ENCODE measurements around the gene HSPG2. TPM values are rescaled to one million over a fixed set of nuclear protein-coding genes. Genes with fewer than 3 reads are reported as not detected.

Gene HSPG2
- polyA plus RNA-seq, 3 donors, result 173 to 209 (median 188) TPM

GRCh38 chr1:21847223-21848205 is 89.6 kb downstream of the HSPG2 start:
- DNase-seq, result no peak

DNA sequence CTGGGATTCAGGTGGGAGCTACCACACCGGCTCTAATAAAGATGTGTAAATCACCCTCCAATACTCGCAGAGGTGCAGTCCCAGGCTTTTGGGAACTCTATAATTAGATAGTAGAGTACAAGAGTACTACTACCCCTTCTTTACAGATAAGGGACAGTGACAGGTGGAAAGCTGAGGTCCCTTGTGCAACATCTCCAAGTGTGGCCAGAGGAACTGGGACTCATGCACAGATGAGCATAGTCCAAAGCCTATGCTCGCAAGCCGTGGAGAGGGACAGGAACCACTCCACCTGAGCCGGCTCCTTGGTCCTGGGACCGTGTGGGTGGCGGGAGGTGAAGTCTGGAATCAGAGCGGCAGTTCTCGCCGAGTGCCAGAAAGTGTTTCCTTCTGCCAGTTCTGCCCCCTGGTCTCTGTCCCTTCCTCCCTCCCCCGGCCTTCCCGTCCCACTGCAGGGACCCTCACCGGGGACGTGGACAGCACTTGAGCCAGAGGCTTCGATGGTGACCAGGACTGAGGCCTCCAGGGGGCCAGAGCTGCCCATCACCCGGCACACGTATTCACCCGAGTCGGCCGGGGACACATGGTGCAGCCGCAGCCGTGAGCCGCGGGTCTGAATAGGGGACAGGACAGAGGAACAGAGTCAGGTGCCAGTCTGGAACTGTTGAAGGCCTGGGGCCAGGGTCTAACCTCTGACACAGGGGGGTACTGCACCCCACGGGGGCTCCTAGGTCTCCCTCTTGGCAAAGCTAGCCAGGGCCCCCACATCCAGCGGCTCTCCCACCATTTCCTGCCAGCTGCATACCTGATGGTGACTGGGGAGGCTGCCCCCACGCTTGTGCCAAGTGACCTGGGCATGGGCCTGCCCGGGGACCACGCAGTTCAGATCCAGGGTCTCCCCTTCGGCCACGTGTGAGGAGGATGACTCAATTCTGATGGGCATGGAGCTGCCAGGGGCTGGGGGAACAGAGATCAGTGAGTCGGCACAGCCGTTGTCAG is 91.2 kb downstream of the HSPG2 start:
- DNase-seq, result no peak

- no peak for DNase-seq
Measured at GRCh38 chr1:21843996-21844395, 93.1 kb downstream of the HSPG2 start.

DNA sequence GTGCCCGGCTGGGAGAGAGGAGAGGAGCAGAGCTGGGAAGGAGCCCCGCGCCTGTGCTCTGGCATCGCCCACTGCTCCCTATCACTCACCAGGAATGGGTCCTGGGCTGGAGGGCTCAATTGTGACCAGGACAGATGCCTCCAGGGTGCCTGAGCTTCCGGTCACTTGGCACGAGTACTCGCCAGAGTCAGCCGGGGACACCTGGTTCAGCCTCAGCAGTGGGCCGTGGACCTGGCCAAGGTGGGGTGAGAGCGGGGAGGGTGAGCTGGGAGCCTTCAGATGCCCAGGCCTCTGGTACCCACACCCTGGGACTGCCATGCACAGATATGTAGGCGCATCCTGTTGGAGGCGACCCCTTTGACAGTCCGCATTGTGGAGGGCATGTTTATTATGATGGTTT is 93.9 kb downstream of the HSPG2 start:
- DNase-seq, result no peak

DNA sequence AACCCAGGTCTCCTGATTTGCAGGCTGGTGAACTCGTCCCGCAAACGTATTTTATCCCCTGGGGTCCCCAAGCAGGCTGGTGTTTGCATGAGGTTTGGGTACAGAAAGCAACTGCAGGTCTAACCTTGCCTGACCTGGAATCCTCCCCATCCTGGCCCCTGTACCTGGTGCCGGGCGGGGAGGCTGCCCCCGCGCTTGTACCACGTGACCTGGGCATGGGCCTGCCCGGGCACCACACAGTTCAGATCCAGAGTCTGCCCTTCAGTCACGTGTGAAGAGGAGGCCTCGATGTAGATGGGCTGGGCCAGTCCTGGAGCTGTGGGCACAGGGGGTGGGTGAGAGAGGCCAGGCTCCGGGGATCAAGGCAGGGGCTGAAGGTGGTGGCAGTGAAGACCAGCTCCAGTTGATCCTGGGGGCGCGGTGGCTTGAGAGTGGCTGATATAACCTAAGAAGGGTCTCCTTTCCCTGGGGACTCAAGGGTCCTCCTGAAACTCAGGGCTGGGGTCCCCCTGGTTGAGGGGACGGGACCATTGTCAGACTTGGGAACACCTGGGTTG is 94.4 kb downstream of the HSPG2 start:
- no peak for DNase-seq

GRCh38 chr1:21841852-21842466 is 95.2 kb downstream of the HSPG2 start:
- DNase-seq, result no peak

GRCh38 chr1:21840981-21841380 is 96.1 kb downstream of the HSPG2 start:
- no peak for DNase-seq

GRCh38 chr1:21839337-21840037 is 97.6 kb downstream of the HSPG2 start:
- no peak for DNase-seq

GRCh38 chr1:21838359-21839157 is 98.6 kb downstream of the HSPG2 start:
- no peak for DNase-seq

DNA sequence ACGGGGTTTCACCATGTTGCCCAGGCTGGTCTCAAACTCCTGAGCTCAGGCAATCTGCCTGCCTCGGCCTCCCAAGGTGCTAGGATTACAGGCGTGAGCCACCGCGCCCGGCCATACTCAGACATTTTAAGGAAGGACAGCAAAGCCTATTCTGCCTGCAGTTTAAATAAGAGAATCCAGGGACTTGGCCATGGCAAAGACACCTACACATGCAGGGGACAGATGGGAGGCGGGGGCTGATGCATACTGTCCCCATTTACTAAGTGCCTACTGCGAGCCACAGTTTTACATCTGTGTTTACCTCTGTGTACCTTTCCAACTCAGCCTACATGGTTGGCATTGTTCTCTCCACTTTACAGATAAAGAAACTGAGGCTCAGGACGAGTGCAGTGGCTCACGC is 99.6 kb downstream of the HSPG2 start:
- DNase-seq, result no peak

- DNase-seq, result no peak
Measured at GRCh38 chr1:21836729-21837128, 100.4 kb downstream of the HSPG2 start.

DNA sequence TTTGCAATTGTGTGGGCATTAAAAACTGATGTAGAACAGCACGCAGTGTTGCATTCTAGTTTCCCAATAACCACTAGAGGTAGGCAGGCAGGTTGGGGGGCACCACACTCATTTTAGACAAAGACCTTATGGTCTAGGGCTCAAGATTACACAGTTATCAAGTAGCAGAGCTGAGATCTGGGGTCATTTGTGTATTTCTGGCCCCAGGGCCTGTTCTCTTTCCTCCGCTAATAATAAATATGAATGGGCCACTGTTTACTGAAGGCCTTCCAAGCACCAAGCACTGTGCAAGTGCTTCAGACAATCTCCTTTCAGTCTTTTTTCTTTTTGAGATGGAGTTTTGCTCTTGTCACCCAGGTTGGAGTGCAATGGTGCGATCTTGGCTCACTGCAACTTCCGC is 101.1 kb downstream of the HSPG2 start:
- no peak for DNase-seq

GRCh38 chr1:21834666-21835065 is 102.4 kb downstream of the HSPG2 start:
- DNase-seq, result no peak

DNA sequence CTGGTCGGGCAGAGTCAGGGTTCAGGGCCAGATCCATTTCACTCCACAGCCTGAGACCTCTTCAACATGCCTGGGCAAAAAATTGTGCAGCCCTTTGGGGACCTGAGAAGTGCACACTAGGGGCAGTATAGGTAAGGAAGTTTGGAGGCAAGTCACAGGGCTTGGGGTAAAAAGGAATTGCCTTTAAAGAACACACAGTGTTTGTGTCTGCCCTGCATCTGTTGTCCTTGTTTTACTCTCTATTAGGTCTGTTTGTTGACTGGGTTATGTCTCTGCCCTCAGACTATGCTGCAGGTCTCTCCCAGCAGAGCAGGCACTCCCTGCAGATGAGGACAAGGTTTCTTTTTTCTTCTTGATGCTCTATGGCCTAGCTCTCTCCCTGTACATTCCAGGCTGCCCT is 103.0 kb downstream of the HSPG2 start:
- DNase-seq, result no peak

DNA sequence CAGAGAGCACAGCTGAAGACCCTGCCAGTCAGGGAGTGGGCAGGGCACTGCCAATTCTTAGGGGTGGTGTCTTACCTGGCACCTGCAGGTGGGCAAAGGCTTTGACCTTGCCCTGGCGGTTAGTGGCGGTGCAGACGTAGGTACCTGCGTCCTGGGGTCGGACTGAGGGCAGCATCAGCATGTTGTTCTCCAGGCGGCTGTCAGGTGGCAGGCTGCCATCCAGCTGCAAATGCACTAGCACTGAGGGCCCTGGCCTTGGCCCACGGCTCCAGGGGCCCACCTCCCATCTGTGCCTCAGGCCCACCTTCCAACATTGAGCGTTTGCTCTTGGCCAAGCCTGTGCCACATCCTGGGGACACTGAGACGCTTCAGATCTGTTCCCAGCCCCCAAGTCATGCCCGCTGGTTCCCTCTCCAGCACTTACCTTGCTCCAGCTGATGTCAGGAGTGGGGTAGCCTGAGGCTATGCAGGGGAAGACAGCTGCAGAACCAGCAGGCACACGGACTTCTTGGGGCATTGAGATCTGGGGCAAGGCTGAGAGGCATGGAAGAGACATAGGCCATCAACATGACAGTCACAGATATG is 103.6 kb downstream of the HSPG2 start:
- no peak for DNase-seq

- DNase-seq, result no peak
Measured at GRCh38 chr1:21831454-21831970, 105.6 kb downstream of the HSPG2 start.

DNA sequence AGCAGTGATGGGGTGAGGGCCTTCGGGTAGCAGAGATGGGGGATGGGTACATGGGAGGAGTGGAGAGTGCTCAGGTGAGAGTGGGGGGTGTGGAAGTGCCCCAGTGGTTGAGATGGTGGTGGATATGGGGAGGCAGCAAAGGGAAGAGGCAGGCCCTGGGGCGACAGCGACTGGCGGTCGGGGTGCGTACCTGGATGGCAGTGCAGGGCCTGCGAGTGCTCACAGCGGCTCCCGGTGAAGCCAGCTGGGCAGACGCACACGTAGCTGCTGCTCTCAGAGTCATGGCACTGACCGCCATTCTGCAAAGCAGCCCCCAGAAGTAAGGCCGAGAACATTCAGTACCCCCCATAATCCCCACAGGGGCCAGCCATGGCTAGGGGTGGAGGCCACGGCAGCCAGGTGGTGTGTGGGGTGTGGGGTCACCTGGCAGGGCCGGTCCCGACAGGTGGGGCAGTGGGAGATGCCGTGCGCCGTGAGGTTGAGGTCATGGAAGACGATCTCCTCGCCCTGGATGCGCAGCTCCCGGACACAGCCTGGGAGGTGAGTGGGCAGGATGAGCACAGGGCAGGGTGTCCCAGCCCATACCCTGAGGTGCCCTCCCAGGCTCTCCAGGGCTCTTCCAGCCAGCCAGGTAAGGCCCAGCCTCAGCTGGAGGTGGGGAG is 106.2 kb downstream of the HSPG2 start:
- no peak for DNase-seq

- no peak for DNase-seq
Measured at GRCh38 chr1:21829294-21829693, 107.8 kb downstream of the HSPG2 start.

Data from renal pelvis (tissue), 4 donors.